DND-41 (cell line): ENCODE results near the gene SYT1.

Experiments
- ATAC-seq: fragments of 200-7000 bp; cut with Tn5 transposase; 3 replicates; pipeline ENCODE4 v1.9.1; 2021; ENCODE audit warnings: low read depth; ENCODE audit not compliant: insufficient read depth
- DNase-seq: peaks from one replicate; pipeline ENCODE4 v3.0.0-alpha.2; 2020
- H2AFZ ChIP-seq: 2 replicates; pipeline ENCODE4 v1.6.0; 2012; ENCODE audit warnings: low read depth, low read length
- H3K27ac ChIP-seq: 2 replicates; pipeline ENCODE4 v1.5.1; 2012; ENCODE audit warnings: low read length, inconsistent platforms
- H3K27me3 ChIP-seq: fragments of 200-600 bp; sonication (generic); 2 replicates; pipeline ENCODE4 v1.6.0; 2012; ENCODE audit warnings: low read length, mild to moderate bottlenecking, inconsistent platforms; ENCODE audit not compliant: insufficient read depth, poor library complexity
- H3K36me3 ChIP-seq: 2 replicates; pipeline ENCODE4 v1.5.1; 2012; ENCODE audit warnings: low read length, inconsistent platforms; ENCODE audit not compliant: insufficient read depth
- H3K4me1 ChIP-seq: 2 replicates; pipeline ENCODE4 v1.5.1; 2012; ENCODE audit warnings: mild to moderate bottlenecking, low read length; ENCODE audit not compliant: insufficient read depth
- H3K4me2 ChIP-seq: 2 replicates; pipeline ENCODE4 v1.6.0; 2012; ENCODE audit warnings: mild to moderate bottlenecking, moderate library complexity, low read length, inconsistent platforms; ENCODE audit not compliant: insufficient read depth
- H3K4me3 ChIP-seq, 2 experiments: fragments of 200-600 bp in 1 of 2; shearing (Covaris generic) in 1 of 2; 2 replicates each; pipeline ENCODE4 v1.5.1; 2012 to 2016; ENCODE audit warnings: inconsistent platforms in 2 of 2, low read length in 2 of 2, mild to moderate bottlenecking in 2 of 2, low read depth in 1 of 2, moderate library complexity in 1 of 2
- H3K79me2 ChIP-seq: 2 replicates; pipeline ENCODE4 v1.6.0; 2012; ENCODE audit warnings: low read length, inconsistent platforms; ENCODE audit not compliant: insufficient read depth
- H3K9ac ChIP-seq: 2 replicates; pipeline ENCODE4 v1.6.0; 2012; ENCODE audit warnings: low read depth, mild to moderate bottlenecking, inconsistent platforms, low read length, moderate library complexity
- H3K9me3 ChIP-seq: 2 replicates; pipeline ENCODE4 v1.5.1; 2012; ENCODE audit warnings: low read length, moderate library complexity, mild to moderate bottlenecking, inconsistent platforms; ENCODE audit not compliant: insufficient read depth, severe bottlenecking
- H4K20me1 ChIP-seq: 2 replicates; pipeline ENCODE4 v1.6.0; 2012; ENCODE audit warnings: low read length; ENCODE audit not compliant: insufficient read depth
- CTCF ChIP-seq: IDR thresholded peaks from 2 replicates; pipeline ENCODE4 v1.5.1; 2012; ENCODE audit warnings: borderline replicate concordance, low read length, moderate library complexity, mild to moderate bottlenecking; ENCODE audit not compliant: poor library complexity, severe bottlenecking; ENCODE audit errors: extremely low read depth
- EZH2 ChIP-seq: IDR thresholded peaks from 3 replicates; pipeline ENCODE4 v1.6.1; 2012; ENCODE audit warnings: borderline replicate concordance, low read depth, mild to moderate bottlenecking, moderate library complexity, low read length, inconsistent platforms; ENCODE audit not compliant: severe bottlenecking

The SYT1 gene

GRCh38 chr12:79283364-79283763 is 418.8 kb downstream of the SYT1 start:
- no peaks in the 10 kb centered on the region for H3K9me3 ChIP-seq
- DNase-seq (no peak), ATAC-seq (no peak)
- no peaks in the 10 kb centered on the region for H3K79me2 ChIP-seq
- H3K27me3 ChIP-seq, result no peaks in the 10 kb centered on the region
- no peak overlapping the region for H2AFZ ChIP-seq
- no peaks in the 10 kb centered on the region for H3K4me1 ChIP-seq
- no peaks in the 10 kb centered on the region for H4K20me1 ChIP-seq
- no peak overlapping the region for H3K4me3 ChIP-seq
- TF ChIP-seq EZH2, result no peak
- no peak for TF ChIP-seq CTCF
- H3K27ac ChIP-seq, result no peak overlapping the region
- no peaks in the 10 kb centered on the region for H3K36me3 ChIP-seq
- H3K4me2 ChIP-seq, result no peak overlapping the region
- H3K9ac ChIP-seq, result no peak overlapping the region

GRCh38 chr12:79288911-79289310 is 424.3 kb downstream of the SYT1 start:
- Histone ChIP-seq H3K9me3 (no peaks in the 10 kb centered on the region), H3K9ac (no peak overlapping the region), H3K79me2 (no peaks in the 10 kb centered on the region), H3K4me2 (no peak overlapping the region), H3K4me1 (no peaks in the 10 kb centered on the region), H3K4me3 (no peak overlapping the region), H4K20me1 (no peaks in the 10 kb centered on the region), H2AFZ (no peak overlapping the region), H3K27me3 (no peaks in the 10 kb centered on the region), H3K27ac (no peak overlapping the region), H3K36me3 (no peaks in the 10 kb centered on the region)
- DNase-seq, result no peak
- TF ChIP-seq CTCF, result no peak
- TF ChIP-seq EZH2, result no peak
- ATAC-seq, result no peak

GRCh38 chr12:79291711-79292110 is 427.1 kb downstream of the SYT1 start:
- no peaks in the 10 kb centered on the region for H3K36me3 ChIP-seq
- DNase-seq, result no peak
- no peak overlapping the region for H3K4me2 ChIP-seq
- no peaks in the 10 kb centered on the region for H3K27me3 ChIP-seq
- no peaks in the 10 kb centered on the region for H3K9me3 ChIP-seq
- H2AFZ ChIP-seq, result no peak overlapping the region
- H4K20me1 ChIP-seq, result no peaks in the 10 kb centered on the region
- no peak for TF ChIP-seq CTCF
- TF ChIP-seq EZH2, result no peak
- ATAC-seq, result no peak
- no peaks in the 10 kb centered on the region for H3K79me2 ChIP-seq
- no peaks in the 10 kb centered on the region for H3K4me1 ChIP-seq
- H3K27ac ChIP-seq, result no peak overlapping the region
- no peak overlapping the region for H3K4me3 ChIP-seq
- no peak overlapping the region for H3K9ac ChIP-seq

- Histone ChIP-seq H3K27me3 (no peaks in the 10 kb centered on the region), H3K4me3 (no peak overlapping the region), H3K4me1 (no peaks in the 10 kb centered on the region), H3K36me3 (no peaks in the 10 kb centered on the region), H2AFZ (no peak overlapping the region), H3K79me2 (no peaks in the 10 kb centered on the region), H4K20me1 (no peaks in the 10 kb centered on the region), H3K9ac (no peak overlapping the region), H3K4me2 (no peak overlapping the region), H3K27ac (no peak overlapping the region), H3K9me3 (no peaks in the 10 kb centered on the region)
- TF ChIP-seq EZH2 (no peak), CTCF (no peak)
- DNase-seq (no peak), ATAC-seq (no peak)
These were observed 430.0 kb downstream of the SYT1 start for GRCh38 chr12:79294590-79294989.
